ENCODE data around the gene TRIM65.

- TF ChIP-seq YY1 (IDR thresholded peaks at IDR 0.05; ENCODE audit: insufficient read depth, insufficient replicate concordance, low read depth, low read length) (no peak), TAF1 (CRISPR knock-in tag; IDR thresholded peaks at IDR 0.05) (no peak)
Measured at GRCh38 chr17:75893305-75894048, 3.3 kb downstream of the TRIM65 start.

All from HepG2 (cell line).